Measurements from ENCODE around the gene LAPTM4A.

DNA sequence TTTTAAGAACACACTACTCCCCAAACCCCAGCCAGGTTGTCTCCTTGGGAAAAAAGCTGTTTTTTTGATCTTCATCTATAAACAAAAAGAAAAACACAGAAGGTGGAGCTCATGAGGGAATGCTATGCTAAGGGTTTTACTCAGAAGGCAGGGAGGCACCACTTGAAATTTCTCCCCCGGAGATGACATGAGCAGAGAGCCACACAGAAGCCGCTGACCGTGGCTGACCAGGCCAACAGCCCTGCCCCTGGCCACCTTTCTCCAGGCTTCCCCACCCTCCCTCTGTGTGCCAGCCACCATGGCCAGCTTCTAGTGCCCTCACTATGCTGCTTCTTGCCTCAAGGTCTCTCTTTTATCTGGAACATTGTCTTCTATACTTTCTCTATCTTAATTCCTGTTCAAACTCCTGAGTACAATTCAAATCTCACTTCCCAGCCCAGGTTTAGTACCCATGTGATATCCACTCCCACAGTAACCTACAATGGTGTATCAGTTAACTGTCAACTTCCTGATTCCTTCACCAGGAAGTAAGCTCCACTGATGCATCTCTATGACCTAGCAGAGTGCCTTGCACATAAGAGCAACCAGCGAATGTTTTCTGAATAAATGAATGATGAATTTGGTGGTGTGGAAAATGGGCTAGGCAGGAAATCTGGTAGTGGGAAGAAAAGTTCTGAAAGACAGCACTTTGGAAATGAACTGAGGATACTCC, 15.3 kb downstream of the LAPTM4A start:
- TF ChIP-seq, protein P1, sequence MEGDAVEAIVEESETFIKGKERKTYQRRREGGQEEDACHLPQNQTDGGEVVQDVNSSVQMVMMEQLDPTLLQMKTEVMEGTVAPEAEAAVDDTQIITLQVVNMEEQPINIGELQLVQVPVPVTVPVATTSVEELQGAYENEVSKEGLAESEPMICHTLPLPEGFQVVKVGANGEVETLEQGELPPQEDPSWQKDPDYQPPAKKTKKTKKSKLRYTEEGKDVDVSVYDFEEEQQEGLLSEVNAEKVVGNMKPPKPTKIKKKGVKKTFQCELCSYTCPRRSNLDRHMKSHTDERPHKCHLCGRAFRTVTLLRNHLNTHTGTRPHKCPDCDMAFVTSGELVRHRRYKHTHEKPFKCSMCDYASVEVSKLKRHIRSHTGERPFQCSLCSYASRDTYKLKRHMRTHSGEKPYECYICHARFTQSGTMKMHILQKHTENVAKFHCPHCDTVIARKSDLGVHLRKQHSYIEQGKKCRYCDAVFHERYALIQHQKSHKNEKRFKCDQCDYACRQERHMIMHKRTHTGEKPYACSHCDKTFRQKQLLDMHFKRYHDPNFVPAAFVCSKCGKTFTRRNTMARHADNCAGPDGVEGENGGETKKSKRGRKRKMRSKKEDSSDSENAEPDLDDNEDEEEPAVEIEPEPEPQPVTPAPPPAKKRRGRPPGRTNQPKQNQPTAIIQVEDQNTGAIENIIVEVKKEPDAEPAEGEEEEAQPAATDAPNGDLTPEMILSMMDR (IDR thresholded peaks at IDR 0.05) = no peak
- no peak for TF ChIP-seq ZFX (IDR thresholded peaks at IDR 0.05; ENCODE audit: borderline replicate concordance)
